RKO (cell line): ENCODE data around the gene CXXC4.
A peak's percentile ranks its signal among the peaks of the same experiment; 100 is the strongest.

ENCODE experiments used
- DNase-seq: peaks from one replicate; pipeline ENCODE4 v3.0.0-alpha.2; 2016; ENCODE audit warnings: low spot score

CXXC4 gene

GRCh38 chr4:104494822-104495559 lies at the start of gene CXXC4:
CXXC4 (minus strand) TSS chr4:104494894; CDS start chr4:104491802, 3,092 bp downstream.
- no peak for DNase-seq

GRCh38 chr4:104533156-104533555 lies 38.5 kb upstream of the CXXC4 start:
- no peak for DNase-seq

- no peak for DNase-seq
Observed at GRCh38 chr4:104532677-104533076, 38.0 kb upstream of the CXXC4 start.

GRCh38 chr4:104531390-104531789 lies 36.7 kb upstream of the CXXC4 start:
- DNase-seq: peak; percentile 5

- no peak for DNase-seq
Observed at GRCh38 chr4:104530426-104530825, 35.7 kb upstream of the CXXC4 start.

GRCh38 chr4:104524591-104524990 lies 29.9 kb upstream of the CXXC4 start:
- DNase-seq: peak; percentile 66

GRCh38 chr4:104524026-104524425 lies 29.3 kb upstream of the CXXC4 start:
- no peak for DNase-seq

- no peak for DNase-seq
Observed at GRCh38 chr4:104519588-104519987, 24.9 kb upstream of the CXXC4 start.

- no peak for DNase-seq
Observed at GRCh38 chr4:104516884-104517283, 22.2 kb upstream of the CXXC4 start.

GRCh38 chr4:104508224-104508623 lies 13.5 kb upstream of the CXXC4 start:
- DNase-seq: no peak

GRCh38 chr4:104507112-104507511 lies 12.4 kb upstream of the CXXC4 start:
- DNase-seq: no peak

- DNase-seq: no peak
Observed at GRCh38 chr4:104504536-104504935, 9.8 kb upstream of the CXXC4 start.

GRCh38 chr4:104502471-104502870 lies 7.8 kb upstream of the CXXC4 start:
- no peak for DNase-seq

- no peak for DNase-seq
Observed at GRCh38 chr4:104501290-104501689, 6.6 kb upstream of the CXXC4 start.

GRCh38 chr4:104500442-104500841 lies 5.7 kb upstream of the CXXC4 start:
- no peak for DNase-seq

GRCh38 chr4:104494185-104494584 lies 509 bp downstream of the CXXC4 start:
- DNase-seq: no peak

- no peak for DNase-seq
Observed at GRCh38 chr4:104493081-104493831, 1.4 kb downstream of the CXXC4 start.

- DNase-seq: no peak
Observed at GRCh38 chr4:104492183-104492771, 2.4 kb downstream of the CXXC4 start.

GRCh38 chr4:104491481-104492182 lies 3.1 kb downstream of the CXXC4 start:
- no peak for DNase-seq

- peak; percentile 38 for DNase-seq
Observed at GRCh38 chr4:104490770-104491480, 3.8 kb downstream of the CXXC4 start.

GRCh38 chr4:104490096-104490769 lies 4.5 kb downstream of the CXXC4 start:
- DNase-seq: no peak
